HUES64 (cell line): Measurements from ENCODE around the gene CUZD1.

ENCODE experiments used
- H3K27ac ChIP-seq: 2 replicates; pipeline ENCODE4 v1.7.0; 2013; ENCODE audit warnings: low read depth, low read length, inconsistent platforms
- H3K27me3 ChIP-seq: 2 replicates; pipeline ENCODE4 v1.6.1; 2013; ENCODE audit warnings: mild to moderate bottlenecking, low read length; ENCODE audit not compliant: insufficient read depth
- H3K36me3 ChIP-seq: 2 replicates; pipeline ENCODE4 v1.6.1; 2013; ENCODE audit warnings: mild to moderate bottlenecking, low read length; ENCODE audit not compliant: insufficient read depth
- H3K4me1 ChIP-seq: 2 replicates; pipeline ENCODE4 v1.6.1; 2013; ENCODE audit warnings: mild to moderate bottlenecking, low read length, moderate library complexity; ENCODE audit not compliant: insufficient read depth
- H3K4me3 ChIP-seq: 2 replicates; pipeline ENCODE4 v1.5.1; 2013; ENCODE audit warnings: mild to moderate bottlenecking, low read length, moderate library complexity
- H3K9ac ChIP-seq: 2 replicates; pipeline ENCODE4 v1.6.1; 2013; ENCODE audit warnings: mild to moderate bottlenecking, low read depth, low read length
- H3K9me3 ChIP-seq: 2 replicates; pipeline ENCODE4 v1.6.1; 2013; ENCODE audit warnings: low read depth, low read length; ENCODE audit not compliant: insufficient read depth
- WGBS: fragments of 150-250, 120-280 bp; methylation state at CpG from one replicate; pipeline ENCODE4 v1.1.7; 2013; ENCODE audit warnings: missing lambda C conversion rate; 5-methylcytosine and 5-hydroxymethylcytosine counted together

Gene CUZD1

GRCh38 chr10:122853665-122854313 is 8.1 kb upstream of the CUZD1 start:
- 92% methylated on average over 1 of the region's 1 CpG for WGBS

DNA sequence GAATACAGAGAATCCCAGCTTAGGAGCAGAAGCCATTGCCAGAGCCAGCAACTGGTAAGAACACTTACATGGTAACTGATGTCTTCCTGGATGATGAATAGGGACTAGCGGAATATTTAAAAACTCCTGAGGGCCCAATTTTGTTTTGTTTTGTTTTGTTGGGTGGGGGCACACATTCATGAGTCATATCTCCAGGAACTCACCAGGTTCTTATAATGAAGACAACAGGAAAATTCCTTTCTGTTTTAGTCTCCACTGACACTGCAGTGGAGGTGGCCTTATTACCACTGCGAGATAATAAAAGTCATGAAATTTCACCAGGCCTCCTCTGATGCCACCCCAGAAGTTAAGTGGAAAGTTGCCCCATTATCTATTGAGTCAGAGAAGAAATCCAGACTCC is 6.6 kb upstream of the CUZD1 start:
- no peaks in the 10 kb centered on the region for H3K27me3 ChIP-seq
- H3K27ac ChIP-seq, result no peak overlapping the region
- H3K9me3 ChIP-seq, result no peaks in the 10 kb centered on the region
- H3K4me1 ChIP-seq, result peaks cover 17% of the 10 kb centered on the region
- H3K4me3 ChIP-seq, result no peak overlapping the region
- H3K36me3 ChIP-seq, result peaks cover 13% of the 10 kb centered on the region; the same call in 1 of the 2 replicates
- WGBS, result 93% methylated on average over 2 of the region's 2 CpGs
- H3K9ac ChIP-seq, result no peak overlapping the region

More at GRCh38 chr10:122853665-122854313, 8.1 kb upstream of the CUZD1 start:
- Histone ChIP-seq H3K9ac (no peak overlapping the region), H3K27ac (no peak overlapping the region), H3K4me1 (peaks cover 17% of the 10 kb centered on the region), H3K9me3 (no peaks in the 10 kb centered on the region), H3K27me3 (no peaks in the 10 kb centered on the region), H3K36me3 (peaks cover 14% of the 10 kb centered on the region; the same call in 1 of the 2 replicates), H3K4me3 (no peak overlapping the region)

GRCh38 chr10:122850705-122851640 is 5.3 kb upstream of the CUZD1 start:
- Histone ChIP-seq H3K36me3 (peaks cover 13% of the 10 kb centered on the region; the same call in 1 of the 2 replicates), H3K9me3 (no peaks in the 10 kb centered on the region), H3K9ac (no peak overlapping the region), H3K27ac (no peak overlapping the region), H3K27me3 (no peaks in the 10 kb centered on the region), H3K4me3 (no peak overlapping the region), H3K4me1 (peaks cover 11% of the 10 kb centered on the region; the same call in 1 of the 2 replicates)
- WGBS, result 87% methylated on average over 5 of the region's 5 CpGs

GRCh38 chr10:122849900-122850605 is 4.4 kb upstream of the CUZD1 start:
- H3K36me3 ChIP-seq, result peaks cover 12% of the 10 kb centered on the region; the same call in 1 of the 2 replicates

GRCh38 chr10:122849090-122849489 is 3.4 kb upstream of the CUZD1 start:
- Histone ChIP-seq H3K9ac (no peak overlapping the region), H3K9me3 (no peaks in the 10 kb centered on the region), H3K27ac (no peak overlapping the region), H3K4me3 (no peak overlapping the region), H3K4me1 (peaks cover 14% of the 10 kb centered on the region; the same call in 1 of the 2 replicates), H3K36me3 (peaks cover 9% of the 10 kb centered on the region; the same call in 1 of the 2 replicates), H3K27me3 (no peaks in the 10 kb centered on the region)
- 98% methylated on average over 2 of the region's 2 CpGs for WGBS

More at GRCh38 chr10:122849900-122850605, 4.4 kb upstream of the CUZD1 start:
- no peak overlapping the region for H3K4me3 ChIP-seq
- H3K9ac ChIP-seq, result no peak overlapping the region
- H3K4me1 ChIP-seq, result peaks cover 14% of the 10 kb centered on the region; the same call in 1 of the 2 replicates
- no peak overlapping the region for H3K27ac ChIP-seq
- no peaks in the 10 kb centered on the region for H3K27me3 ChIP-seq
- no peaks in the 10 kb centered on the region for H3K9me3 ChIP-seq
- WGBS, result 82% methylated on average over 12 of the region's 12 CpGs

DNA sequence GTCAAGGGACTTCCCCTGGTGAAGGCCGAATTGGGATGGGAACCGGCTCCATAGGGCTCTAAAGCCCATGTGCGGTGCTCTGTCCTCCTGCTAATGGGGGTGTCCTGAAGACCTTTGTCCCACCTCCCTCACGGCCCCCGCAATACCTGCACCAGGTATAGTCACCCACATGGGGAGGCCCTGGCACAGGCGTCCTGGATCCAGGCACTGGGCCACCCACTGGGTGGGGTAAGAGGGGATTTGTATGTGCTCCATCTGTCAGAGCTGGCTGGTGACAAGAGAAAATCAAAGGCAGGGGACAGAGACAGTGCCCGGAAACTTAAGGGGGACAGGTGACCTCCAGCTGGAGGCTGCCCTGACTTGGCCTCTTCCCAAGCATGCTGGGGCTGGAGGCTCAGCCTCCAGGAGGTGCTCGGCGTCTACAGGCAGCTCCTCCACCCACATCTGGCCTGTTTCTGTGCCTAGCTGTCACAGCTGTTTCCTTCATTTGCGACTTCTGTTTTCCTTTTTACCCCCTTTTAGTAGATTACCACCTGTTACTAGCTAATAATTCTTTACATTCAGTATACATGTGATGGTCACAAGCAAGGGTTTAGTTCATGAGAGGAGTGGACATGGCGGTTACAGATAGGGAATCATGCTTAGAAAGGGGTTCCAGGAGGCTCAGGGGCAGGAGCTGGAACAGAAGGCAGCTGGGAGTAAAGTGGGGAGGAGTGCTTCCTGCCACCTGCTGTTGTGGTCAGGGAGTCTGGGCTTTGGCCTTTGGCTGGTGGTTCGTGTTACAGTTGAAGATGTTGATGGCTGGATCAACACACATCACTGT is 2.3 kb upstream of the CUZD1 start:
- H3K4me1 ChIP-seq, result peaks cover 14% of the 10 kb centered on the region; the same call in 1 of the 2 replicates
- no peak overlapping the region for H3K4me3 ChIP-seq
- H3K27me3 ChIP-seq, result no peaks in the 10 kb centered on the region
- no peak overlapping the region for H3K27ac ChIP-seq
- H3K9ac ChIP-seq, result no peak overlapping the region
- H3K36me3 ChIP-seq, result peaks cover 9% of the 10 kb centered on the region; the same call in 1 of the 2 replicates
- H3K9me3 ChIP-seq, result peaks cover 5% of the 10 kb centered on the region; the same call in 1 of the 2 replicates
- 93% methylated on average over 12 of the region's 12 CpGs for WGBS

DNA sequence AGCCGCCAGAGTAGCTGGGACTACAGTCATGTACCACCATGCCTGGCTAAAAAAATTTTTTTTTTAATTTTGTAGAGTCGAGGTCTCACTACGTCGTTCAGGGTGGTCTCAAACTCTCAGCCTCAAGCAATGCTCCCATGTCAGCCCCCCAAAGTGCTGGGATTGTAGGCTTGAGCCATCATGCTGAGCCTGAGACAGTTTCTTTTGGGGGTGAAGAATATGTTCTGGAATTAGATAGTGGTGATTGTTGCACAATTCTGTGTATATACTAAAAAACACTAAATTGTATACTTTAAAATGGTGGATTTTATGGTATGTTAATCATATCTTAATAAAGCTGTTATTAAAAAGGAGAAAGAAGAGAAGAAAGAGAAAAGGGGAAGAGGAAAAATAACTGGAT is 1.5 kb downstream of the CUZD1 start:
- Histone ChIP-seq H3K27ac (no peak overlapping the region), H3K4me1 (0 out of 2 replicates have a peak, but pooled peaks cover 4% of the 10 kb centered on the region), H3K27me3 (no peaks in the 10 kb centered on the region), H3K36me3 (peaks cover 9% of the 10 kb centered on the region; the same call in 1 of the 2 replicates), H3K9me3 (peaks cover 13% of the 10 kb centered on the region; the same call in 1 of the 2 replicates), H3K9ac (no peak overlapping the region), H3K4me3 (no peak overlapping the region)
- WGBS, result 96% methylated on average over 4 of the region's 4 CpGs

DNA sequence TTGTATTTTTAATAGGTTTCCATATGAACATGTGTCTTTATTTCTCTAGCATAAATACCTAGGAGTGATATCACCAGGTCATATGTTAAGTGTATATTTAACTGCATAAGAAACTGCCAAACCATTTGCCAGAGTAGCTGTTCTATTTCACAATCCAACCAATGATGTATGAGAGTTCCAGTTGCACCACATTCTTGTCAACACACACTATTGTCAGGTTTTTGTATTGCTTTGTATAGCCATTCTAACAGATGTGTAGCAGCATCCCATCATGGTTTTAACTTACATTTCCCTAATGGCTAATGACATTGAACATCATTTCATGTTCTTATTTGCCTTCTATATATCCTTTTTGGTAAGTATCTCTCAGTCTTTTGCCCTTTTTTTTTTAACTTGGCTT is 4.1 kb downstream of the CUZD1 start:
- H3K4me3 ChIP-seq, result no peak overlapping the region
- 0 out of 2 replicates have a peak, but pooled peaks cover 4% of the 10 kb centered on the region for H3K4me1 ChIP-seq
- no peak overlapping the region for H3K27ac ChIP-seq
- H3K27me3 ChIP-seq, result no peaks in the 10 kb centered on the region
- peaks cover 33% of the 10 kb centered on the region for H3K36me3 ChIP-seq
- H3K9me3 ChIP-seq, result peaks cover 13% of the 10 kb centered on the region; the same call in 1 of the 2 replicates
- H3K9ac ChIP-seq, result no peak overlapping the region

- peaks cover 18% of the 10 kb centered on the region; the same call in 1 of the 2 replicates for H3K9me3 ChIP-seq
- H3K27me3 ChIP-seq, result no peaks in the 10 kb centered on the region
- H3K9ac ChIP-seq, result no peak overlapping the region
- H3K27ac ChIP-seq, result no peak overlapping the region
- H3K4me1 ChIP-seq, result no peaks in the 10 kb centered on the region
- no peak overlapping the region for H3K4me3 ChIP-seq
- H3K36me3 ChIP-seq, result peaks cover 52% of the 10 kb centered on the region
Observed at GRCh38 chr10:122839505-122839904, 6.2 kb downstream of the CUZD1 start.

GRCh38 chr10:122838880-122839279 is 6.8 kb downstream of the CUZD1 start:
- Histone ChIP-seq H3K4me1 (no peaks in the 10 kb centered on the region), H3K9me3 (peaks cover 18% of the 10 kb centered on the region; the same call in 1 of the 2 replicates), H3K27me3 (no peaks in the 10 kb centered on the region), H3K4me3 (no peak overlapping the region), H3K36me3 (peaks cover 58% of the 10 kb centered on the region), H3K27ac (no peak overlapping the region), H3K9ac (no peak overlapping the region)
- WGBS, result 87% methylated on average over 4 of the region's 4 CpGs
